DMS79 treated with DMSO at 0.1 percent for 48 hours (cell line): Measurements from ENCODE around the gene HLA-DRA.

Experiments used
- DNase-seq: peaks from one replicate; lab custom pipeline; 2025; lab: John Stamatoyannopoulos, UW

The HLA-DRA gene

GRCh38 chr6:32439602-32440214, at the start of gene HLA-DRA:
HLA-DRA (plus strand) TSS chr6:32439887; CDS start chr6:32439951, 64 bp downstream.
- no peak for DNase-seq

- DNase-seq, result no peak
Measured at GRCh38 chr6:32391505-32391904, 48.2 kb upstream of the HLA-DRA start.

- DNase-seq, result peak; percentile 18
Measured at GRCh38 chr6:32393665-32394420, 45.8 kb upstream of the HLA-DRA start.

GRCh38 chr6:32396028-32396427, 43.7 kb upstream of the HLA-DRA start:
- DNase-seq, result no peak

GRCh38 chr6:32397252-32397920, 42.3 kb upstream of the HLA-DRA start:
- no peak for DNase-seq

- DNase-seq, result no peak
Measured at GRCh38 chr6:32401284-32401963, 38.3 kb upstream of the HLA-DRA start.

GRCh38 chr6:32402812-32403211, 36.9 kb upstream of the HLA-DRA start:
- DNase-seq, result no peak

- DNase-seq, result no peak
Measured at GRCh38 chr6:32405656-32406055, 34.0 kb upstream of the HLA-DRA start.

- no peak for DNase-seq
Measured at GRCh38 chr6:32406197-32406596, 33.5 kb upstream of the HLA-DRA start.

GRCh38 chr6:32406857-32407256, 32.8 kb upstream of the HLA-DRA start, which contains the start of gene BTNL2:
BTNL2 (minus strand) TSS chr6:32407181; CDS start chr6:32407123, 58 bp downstream.
- no peak for DNase-seq

- DNase-seq, result no peak
Measured at GRCh38 chr6:32410906-32411305, 28.8 kb upstream of the HLA-DRA start.

GRCh38 chr6:32411566-32412327, 27.9 kb upstream of the HLA-DRA start:
- DNase-seq, result no peak

GRCh38 chr6:32413427-32414047, 26.1 kb upstream of the HLA-DRA start:
- DNase-seq, result peak; percentile 76

- DNase-seq, result peak; percentile 61
Measured at GRCh38 chr6:32415521-32416019, 24.1 kb upstream of the HLA-DRA start.

GRCh38 chr6:32416036-32416435, 23.7 kb upstream of the HLA-DRA start:
- DNase-seq, result no peak

GRCh38 chr6:32424589-32425300, 14.9 kb upstream of the HLA-DRA start:
- DNase-seq, result no peak

GRCh38 chr6:32426338-32426737, 13.3 kb upstream of the HLA-DRA start:
- DNase-seq, result no peak

GRCh38 chr6:32427218-32427617, 12.5 kb upstream of the HLA-DRA start:
- DNase-seq, result no peak

- no peak for DNase-seq
Measured at GRCh38 chr6:32427934-32428474, 11.7 kb upstream of the HLA-DRA start.

- no peak for DNase-seq
Measured at GRCh38 chr6:32430179-32430578, 9.5 kb upstream of the HLA-DRA start.
